CD14-positive monocyte (primary cell): ENCODE results near the gene NPIPB6. TPM values are rescaled to one million over a fixed set of nuclear protein-coding genes. Genes with fewer than 3 reads are reported as not detected.

ENCODE experiments used
- DNase-seq, 3 donors: peaks; one replicate each; pipeline ENCODE4 v3.0.0-alpha.2; 2011 to 2022
- H2AFZ ChIP-seq: 2 replicates; pipeline ENCODE4 v1.6.0; 2012; ENCODE audit warnings: mild to moderate bottlenecking, low read depth, low read length, inconsistent platforms; ENCODE audit not compliant: insufficient read depth, poor library complexity, severe bottlenecking
- H3K27ac ChIP-seq, 2 donors: 1 replicate in 1 of 2; 2 replicates in 1 of 2; pipeline ENCODE4 v1.5.1; 2012 to 2013; ENCODE audit warnings: low read length in 2 of 2, control low read depth in 1 of 2, inconsistent platforms in 1 of 2, low read depth in 1 of 2, mild to moderate bottlenecking in 1 of 2
- H3K27me3 ChIP-seq, 2 donors: one replicate each; pipeline versions ENCODE4 v1.6.0 to v1.6.1; 2011 to 2013; ENCODE audit warnings: low read length in 2 of 2; ENCODE audit not compliant: control insufficient read depth in 2 of 2, insufficient read depth in 2 of 2
- H3K36me3 ChIP-seq, 2 donors: replicated peaks in 1 of 2; 1 replicate in 1 of 2; 2 replicates in 1 of 2; pipeline versions ENCODE4 v1.5.1 to v1.6.1; 2012 to 2013; ENCODE audit warnings: low read length in 2 of 2, control low read depth in 1 of 2, inconsistent platforms in 1 of 2, mild to moderate bottlenecking in 1 of 2; ENCODE audit not compliant: insufficient read depth in 2 of 2, control insufficient read depth in 1 of 2
- H3K4me1 ChIP-seq, 2 donors: 1 replicate in 1 of 2; 2 replicates in 1 of 2; pipeline versions ENCODE4 v1.5.1 to v1.6.1; 2012 to 2013; ENCODE audit warnings: low read length in 2 of 2, control low read depth in 1 of 2, inconsistent platforms in 1 of 2, mild to moderate bottlenecking in 1 of 2, moderate library complexity in 1 of 2; ENCODE audit not compliant: insufficient read depth in 2 of 2, control insufficient read depth in 1 of 2
- H3K4me2 ChIP-seq: replicated peaks from 2 replicates; pipeline ENCODE3; 2012; ENCODE audit warnings: low read length, moderate library complexity, mild to moderate bottlenecking; ENCODE audit not compliant: poor library complexity, severe bottlenecking; ENCODE audit errors: extremely low read depth
- H3K4me3 ChIP-seq, 3 experiments: fragments of 200-600 bp in 1 of 3; sonication (generic) in 1 of 3; replicated peaks in 1 of 3; 1 replicate in 2 of 3; 2 replicates in 1 of 3; pipeline ENCODE4 v1.5.1; 2011 to 2013; ENCODE audit warnings: low read length in 3 of 3, mild to moderate bottlenecking in 3 of 3, control low read depth in 2 of 3, low read depth in 2 of 3, inconsistent platforms in 1 of 3, moderate library complexity in 1 of 3
- H3K79me2 ChIP-seq: 2 replicates; pipeline ENCODE4 v1.6.0; 2012; ENCODE audit warnings: mild to moderate bottlenecking, control low read depth, inconsistent platforms, low read length, moderate library complexity; ENCODE audit not compliant: insufficient read depth
- H3K9ac ChIP-seq: 2 replicates; pipeline ENCODE4 v1.6.0; 2017; ENCODE audit warnings: low read length, mild to moderate bottlenecking; ENCODE audit not compliant: insufficient read depth, poor library complexity, severe bottlenecking
- H3K9me3 ChIP-seq, 2 donors: replicated peaks in 1 of 2; 1 replicate in 1 of 2; 2 replicates in 1 of 2; pipeline versions ENCODE4 v1.5.1 to v1.6.1; 2012 to 2013; ENCODE audit warnings: low read length in 2 of 2, control low read depth in 1 of 2; ENCODE audit not compliant: control insufficient read depth in 1 of 2, insufficient read depth in 1 of 2
- H4K20me1 ChIP-seq: 2 replicates; pipeline ENCODE4 v1.6.0; 2012; ENCODE audit warnings: mild to moderate bottlenecking, low read length, control low read depth, moderate library complexity; ENCODE audit not compliant: insufficient read depth
- H3K27ac Mint-ChIP-seq, 7 donors: one replicate each; pipeline ENCODE4 v1.8.0; 2020; ENCODE audit warnings: mild to moderate bottlenecking in 7 of 7, mixed read lengths in 7 of 7, moderate library complexity in 6 of 7, inconsistent platforms in 2 of 7
- H3K27me3 Mint-ChIP-seq, 3 donors: one replicate each; pipeline ENCODE4 v1.8.0; 2021 to 2022; ENCODE audit warnings: low read depth in 3 of 3, mild to moderate bottlenecking in 3 of 3, mixed read lengths in 3 of 3, moderate library complexity in 3 of 3, inconsistent platforms in 1 of 3
- H3K36me3 Mint-ChIP-seq, 2 donors: one replicate each; pipeline ENCODE4 v1.8.0; 2020; ENCODE audit warnings: mixed read lengths in 2 of 2, inconsistent platforms in 1 of 2, mild to moderate bottlenecking in 1 of 2
- H3K4me1 Mint-ChIP-seq: one replicate; pipeline ENCODE4 v1.8.0; 2020; ENCODE audit warnings: mild to moderate bottlenecking, mixed read lengths
- H3K4me3 Mint-ChIP-seq, 2 donors: one replicate each; pipeline ENCODE4 v1.8.0; 2020; ENCODE audit warnings: mild to moderate bottlenecking in 2 of 2, mixed read lengths in 2 of 2, moderate library complexity in 1 of 2
- H3K9me3 Mint-ChIP-seq, 7 donors: one replicate each; pipeline ENCODE4 v1.8.0; 2020 to 2022; ENCODE audit warnings: mixed read lengths in 7 of 7, mild to moderate bottlenecking in 6 of 7, moderate library complexity in 6 of 7, inconsistent platforms in 2 of 7
- CTCF ChIP-seq: fragments of 200-600 bp; IDR thresholded peaks from one replicate; pipeline ENCODE4 v1.8.0; 2022; ENCODE audit warnings: antibody characterized with exemption, mild to moderate bottlenecking
- WGBS: methylation state at CpG from one replicate; pipeline ENCODE4 v1.1.5; 2013; ENCODE audit warnings: missing lambda C conversion rate; ENCODE audit not compliant: insufficient coverage; 5-methylcytosine and 5-hydroxymethylcytosine counted together
- intact Hi-C, 2 donors: fragments of 100-400 bp; cut with micrococcal nuclease; formaldehyde crosslinking; loops; one replicate each; pipeline versions ENCODE4 v1.15.0 to v1.15.1; 2023
- polyA plus RNA-seq, 3 donors: library from polyadenylated mRNA; depleted of rRNA in 1 of 3; unstranded in 2 of 3; stranded (reverse) in 1 of 3; fragments of 300-500 nt in 2 of 3; fragments of >200 nt in 1 of 3; fragmentation: Illumina TruSeq in 2 of 3; gene quantifications; 1 replicate in 2 of 3; 2 replicates in 1 of 3; pipeline ENCODE4 v1.2.3, GENCODE V29; 2012 to 2021

NPIPB6 gene
- polyA plus RNA-seq, 3 donors = 0.16 to 0.89 (median 0.17) TPM

GRCh38 chr16:28312327-28312726 lies 51.0 kb downstream of the NPIPB6 start:
- H3K27ac Mint-ChIP-seq = no peak overlapping the region
- TF ChIP-seq CTCF = no peak
- DNase-seq = no peak
- intact Hi-C loops = no loop called here
- Histone ChIP-seq H3K36me3 (no peaks in the 10 kb centered on the region), H3K27ac (no peak overlapping the region), H3K9ac (no peak overlapping the region), H3K4me2 (no peak overlapping the region), H2AFZ (no peak overlapping the region), H4K20me1 (no peaks in the 10 kb centered on the region), H3K79me2 (no peaks in the 10 kb centered on the region), H3K9me3 (no peaks in the 10 kb centered on the region), H3K4me3 (no peak overlapping the region), H3K4me1 (no peaks in the 10 kb centered on the region), H3K27me3 (no peaks in the 10 kb centered on the region)
- no peak overlapping the region for H3K4me3 Mint-ChIP-seq
- no peaks in the 10 kb centered on the region for H3K36me3 Mint-ChIP-seq
- peaks cover 0 to 7% (median 0%) of the 10 kb centered on the region in 3 donors for H3K27me3 Mint-ChIP-seq
- H3K9me3 Mint-ChIP-seq = peaks cover 0 to 7% (median 0%) of the 10 kb centered on the region in 7 donors
- H3K4me1 Mint-ChIP-seq = peaks cover 8% of the 10 kb centered on the region
- 95% methylated on average over 9 of the region's 10 CpGs for WGBS

DNA sequence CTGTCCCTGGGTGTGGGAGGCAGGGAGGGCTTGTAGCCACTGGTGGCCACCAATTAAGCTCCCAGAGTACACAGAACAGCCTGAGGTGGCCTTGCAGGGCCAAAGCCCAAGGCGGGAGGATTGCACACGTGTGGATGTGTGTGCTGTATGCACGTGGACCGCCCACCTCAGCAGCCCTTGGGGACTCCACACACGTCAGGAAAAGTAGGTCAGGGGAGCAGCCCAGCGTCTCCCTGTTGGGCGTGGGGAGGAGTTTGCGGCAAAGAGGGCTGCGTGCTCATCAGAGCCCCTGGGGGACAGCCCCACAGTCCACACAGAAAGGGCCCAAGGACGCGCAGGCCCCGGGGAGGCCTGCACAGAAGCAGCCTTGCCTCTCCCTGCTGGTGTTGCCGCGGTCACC lies 51.4 kb downstream of the NPIPB6 start:
- no peak for DNase-seq

More for the DNA sequence above, 51.4 kb downstream of the NPIPB6 start:
- H3K27ac Mint-ChIP-seq = no peak overlapping the region
- Histone ChIP-seq H3K27me3 (no peaks in the 10 kb centered on the region), H2AFZ (no peak overlapping the region), H4K20me1 (no peaks in the 10 kb centered on the region), H3K4me3 (no peak overlapping the region), H3K36me3 (no peaks in the 10 kb centered on the region), H3K4me2 (no peak overlapping the region), H3K79me2 (no peaks in the 10 kb centered on the region), H3K27ac (no peak overlapping the region), H3K9ac (no peak overlapping the region), H3K9me3 (no peaks in the 10 kb centered on the region), H3K4me1 (no peaks in the 10 kb centered on the region)
- peaks cover 0 to 7% (median 0%) of the 10 kb centered on the region in 7 donors for H3K9me3 Mint-ChIP-seq
- intact Hi-C loops = no loop called here
- 93% methylated on average over 14 of the region's 14 CpGs for WGBS
- no peak for TF ChIP-seq CTCF
- no peak overlapping the region for H3K4me3 Mint-ChIP-seq
- H3K36me3 Mint-ChIP-seq = no peaks in the 10 kb centered on the region
- peaks cover 7% of the 10 kb centered on the region for H3K4me1 Mint-ChIP-seq
- peaks cover 0 to 7% (median 0%) of the 10 kb centered on the region in 3 donors for H3K27me3 Mint-ChIP-seq
